Measurements from ENCODE around the gene CADM4.
A peak's percentile ranks its signal among the peaks of the same experiment; 100 is the strongest.

The CADM4 gene

DNA sequence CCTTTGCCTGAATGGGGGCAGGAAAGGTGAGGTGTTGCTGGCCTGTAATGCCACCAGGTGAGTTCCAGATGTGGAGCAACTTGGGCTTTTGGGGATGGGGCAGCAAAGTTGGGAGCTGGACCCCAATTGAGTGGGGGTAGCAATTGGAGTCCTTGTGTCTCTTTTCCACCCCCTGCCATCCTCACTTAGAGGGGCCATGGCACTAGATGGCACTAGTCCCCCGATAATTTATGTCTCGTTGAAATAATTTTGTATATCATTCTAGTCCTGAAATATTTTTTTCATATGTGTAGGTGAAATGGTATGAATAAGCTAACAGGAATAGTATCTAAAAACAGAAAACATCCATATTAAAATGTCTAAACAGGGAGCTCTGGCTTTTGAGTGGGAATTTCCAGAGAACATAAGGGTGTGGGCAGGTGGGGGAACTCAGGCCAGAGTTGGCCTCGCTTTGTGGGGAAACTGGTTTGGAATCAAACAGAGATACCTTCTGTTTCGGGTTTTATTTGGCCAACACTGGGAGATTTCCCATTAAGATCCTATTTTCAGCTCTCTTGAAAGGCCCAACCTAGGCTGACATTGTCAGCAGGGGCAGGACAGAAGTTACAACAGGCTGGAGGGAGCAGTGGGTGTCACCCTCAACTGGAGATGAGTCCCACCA, 39.9 kb downstream of the CADM4 start:
- WGBS (ENCODE audit: extremely low coverage, insufficient coverage, insufficient read length): no CpG with 5 or more reads among the region's 4 CpGs
- Histone ChIP-seq H3K23ac (ENCODE audit: low read length) (no peak overlapping the region), H3K4me3 (ENCODE audit: low read depth, low read length) (no peak overlapping the region), H3K79me1 (ENCODE audit: low read length) (peaks cover 12% of the 10 kb centered on the region), H3K18ac (ENCODE audit: low read length) (no peak overlapping the region), H4K91ac (ENCODE audit: low read depth, low read length) (no peak overlapping the region), H2BK12ac (ENCODE audit: low read length) (no peak overlapping the region), H3K36me3 (ENCODE audit: control insufficient read depth in 1 of 2, insufficient read depth in 2 of 2, low read length in 2 of 2) (peaks cover 15 to 21% of the 10 kb centered on the region in 2 experiments), H2BK120ac (ENCODE audit: insufficient read depth, low read length, poor library complexity) (no peak overlapping the region), H3K14ac (ENCODE audit: low read length) (no peak overlapping the region), H3K9me3 (ENCODE audit: insufficient read depth, low read depth, low read length) (no peaks in the 10 kb centered on the region), H4K12ac (ENCODE audit: low read depth, low read length) (no peak overlapping the region), H3K4ac (ENCODE audit: low read depth, low read length) (no peak overlapping the region), H3K9ac (ENCODE audit: low read length) (no peak overlapping the region), H3K27me3 (ENCODE audit: insufficient read depth, low read length) (no peaks in the 10 kb centered on the region), H4K8ac (ENCODE audit: low read depth, low read length) (no peak overlapping the region), H2AFZ (ENCODE audit: insufficient read depth, low read length, poor library complexity) (no peak overlapping the region), H2AK5ac (ENCODE audit: low read length) (no peak overlapping the region), H2BK5ac (ENCODE audit: low read depth, low read length, poor library complexity) (no peak overlapping the region), H3K4me1 (ENCODE audit: control insufficient read depth in 1 of 2, insufficient read depth in 2 of 2, low read length in 2 of 2) (peaks cover 7 to 12% of the 10 kb centered on the region in 2 experiments), H3K79me2 (ENCODE audit: control insufficient read depth, insufficient read depth, low read length, poor library complexity) (peaks cover 8% of the 10 kb centered on the region), H3K4me2 (ENCODE audit: low read length) (no peak overlapping the region), H3K27ac (ENCODE audit: low read depth, low read length) (no peak overlapping the region)
- no peak for DNase-seq

- H4K8ac ChIP-seq (ENCODE audit: low read depth, low read length): no peak overlapping the region
- no peak overlapping the region for H2BK120ac ChIP-seq (ENCODE audit: insufficient read depth, low read length, poor library complexity)
- DNase-seq: no peak
- no peak overlapping the region for H2BK12ac ChIP-seq (ENCODE audit: low read length)
- no peak overlapping the region for H2AFZ ChIP-seq (ENCODE audit: insufficient read depth, low read length, poor library complexity)
- peaks cover 13% of the 10 kb centered on the region for H3K79me1 ChIP-seq (ENCODE audit: low read length)
- H3K23ac ChIP-seq (ENCODE audit: low read length): no peak overlapping the region
- peaks cover 9% of the 10 kb centered on the region for H3K79me2 ChIP-seq (ENCODE audit: control insufficient read depth, insufficient read depth, low read length, poor library complexity)
- H2BK5ac ChIP-seq (ENCODE audit: low read depth, low read length, poor library complexity): no peak overlapping the region
- no peaks in the 10 kb centered on the region for H3K27me3 ChIP-seq (ENCODE audit: insufficient read depth, low read length)
- no peak overlapping the region for H3K4me3 ChIP-seq (ENCODE audit: low read depth, low read length)
- H4K91ac ChIP-seq (ENCODE audit: low read depth, low read length): no peak overlapping the region
- H3K14ac ChIP-seq (ENCODE audit: low read length): no peak overlapping the region
- H3K9me3 ChIP-seq (ENCODE audit: insufficient read depth, low read depth, low read length): no peaks in the 10 kb centered on the region
- no peak overlapping the region for H3K18ac ChIP-seq (ENCODE audit: low read length)
- no peak overlapping the region for H3K27ac ChIP-seq (ENCODE audit: low read depth, low read length)
- H2AK5ac ChIP-seq (ENCODE audit: low read length): no peak overlapping the region
- H3K36me3 ChIP-seq (ENCODE audit: control insufficient read depth in 1 of 2, insufficient read depth in 2 of 2, low read length in 2 of 2): peaks cover 22 to 29% of the 10 kb centered on the region in 2 experiments
- H3K9ac ChIP-seq (ENCODE audit: low read length): no peak overlapping the region
- H3K4me2 ChIP-seq (ENCODE audit: low read length): no peak overlapping the region
- no CpG with 5 or more reads among the region's 19 CpGs for WGBS (ENCODE audit: extremely low coverage, insufficient coverage, insufficient read length)
- H4K12ac ChIP-seq (ENCODE audit: low read depth, low read length): no peak overlapping the region
- H3K4ac ChIP-seq (ENCODE audit: low read depth, low read length): no peak overlapping the region
- H3K4me1 ChIP-seq (ENCODE audit: control insufficient read depth in 1 of 2, insufficient read depth in 2 of 2, low read length in 2 of 2): peaks cover 9 to 12% of the 10 kb centered on the region in 2 experiments
Observed at GRCh38 chr19:43598445-43599240, 41.0 kb downstream of the CADM4 start.

- H2BK5ac ChIP-seq (ENCODE audit: low read depth, low read length, poor library complexity): no peak overlapping the region
- H3K9me3 ChIP-seq (ENCODE audit: insufficient read depth, low read depth, low read length): peaks cover 1% of the 10 kb centered on the region
- H4K12ac ChIP-seq (ENCODE audit: low read depth, low read length): no peak overlapping the region
- peaks cover 9 to 12% of the 10 kb centered on the region in 2 experiments for H3K4me1 ChIP-seq (ENCODE audit: control insufficient read depth in 1 of 2, insufficient read depth in 2 of 2, low read length in 2 of 2)
- H2AK5ac ChIP-seq (ENCODE audit: low read length): no peak overlapping the region
- peaks cover 13% of the 10 kb centered on the region for H3K79me1 ChIP-seq (ENCODE audit: low read length)
- H3K27me3 ChIP-seq (ENCODE audit: insufficient read depth, low read length): no peaks in the 10 kb centered on the region
- WGBS (ENCODE audit: extremely low coverage, insufficient coverage, insufficient read length): no CpG with 5 or more reads among the region's 5 CpGs
- H3K4me2 ChIP-seq (ENCODE audit: low read length): no peak overlapping the region
- H4K8ac ChIP-seq (ENCODE audit: low read depth, low read length): no peak overlapping the region
- H3K23ac ChIP-seq (ENCODE audit: low read length): no peak overlapping the region
- H4K91ac ChIP-seq (ENCODE audit: low read depth, low read length): no peak overlapping the region
- no peak overlapping the region for H2BK120ac ChIP-seq (ENCODE audit: insufficient read depth, low read length, poor library complexity)
- no peak overlapping the region for H3K4me3 ChIP-seq (ENCODE audit: low read depth, low read length)
- H2BK12ac ChIP-seq (ENCODE audit: low read length): no peak overlapping the region
- peak overlapping the region; percentile 12 for H3K4ac ChIP-seq (ENCODE audit: low read depth, low read length)
- H3K9ac ChIP-seq (ENCODE audit: low read length): no peak overlapping the region
- H2AFZ ChIP-seq (ENCODE audit: insufficient read depth, low read length, poor library complexity): no peak overlapping the region
- peaks cover 9% of the 10 kb centered on the region for H3K79me2 ChIP-seq (ENCODE audit: control insufficient read depth, insufficient read depth, low read length, poor library complexity)
- DNase-seq: no peak
- H3K36me3 ChIP-seq (ENCODE audit: control insufficient read depth in 1 of 2, insufficient read depth in 2 of 2, low read length in 2 of 2): peaks cover 28 to 37% of the 10 kb centered on the region in 2 experiments
- H3K18ac ChIP-seq (ENCODE audit: low read length): no peak overlapping the region
- H3K27ac ChIP-seq (ENCODE audit: low read depth, low read length): no peak overlapping the region
- no peak overlapping the region for H3K14ac ChIP-seq (ENCODE audit: low read length)
Observed at GRCh38 chr19:43597876-43598275, 41.8 kb downstream of the CADM4 start.

DNA sequence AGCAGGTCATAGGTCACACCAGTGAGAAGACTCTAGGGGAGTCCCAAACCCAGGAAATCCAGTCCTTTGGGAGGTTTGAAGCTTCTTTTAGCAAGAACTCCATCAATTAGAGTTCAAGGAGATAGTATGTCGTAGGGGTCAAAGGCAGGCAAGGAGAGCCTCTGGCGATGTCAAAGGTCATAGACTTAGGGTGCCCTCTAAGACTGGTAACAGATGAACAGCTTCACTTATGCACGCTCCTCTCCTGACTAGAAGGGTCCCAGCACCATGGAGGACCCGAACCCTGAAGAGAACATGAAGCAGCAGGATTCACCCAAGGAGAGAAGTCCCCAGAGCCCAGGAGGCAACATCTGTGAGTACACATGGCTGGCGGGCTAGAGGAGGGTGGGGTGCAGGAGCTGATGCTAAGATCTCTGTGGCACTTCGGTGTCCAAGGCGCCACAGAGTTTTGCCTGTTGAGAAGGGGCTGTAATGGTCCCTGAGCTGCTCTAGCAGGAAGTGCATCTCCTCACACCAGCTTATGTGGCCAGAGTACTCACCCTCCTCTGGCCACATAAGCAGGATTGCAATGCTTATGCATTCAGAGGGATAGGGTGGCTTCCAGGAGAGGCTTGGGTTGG, 42.7 kb downstream of the CADM4 start:
- Histone ChIP-seq H3K23ac (ENCODE audit: low read length) (no peak overlapping the region), H3K4me2 (ENCODE audit: low read length) (peak overlapping the region; percentile 88), H2AK5ac (ENCODE audit: low read length) (peak overlapping the region; percentile 69), H4K8ac (ENCODE audit: low read depth, low read length) (peak overlapping the region; percentile 89), H2BK120ac (ENCODE audit: insufficient read depth, low read length, poor library complexity) (no peak overlapping the region), H3K4ac (ENCODE audit: low read depth, low read length) (peak overlapping the region; percentile 3), H2BK12ac (ENCODE audit: low read length) (no peak overlapping the region), H3K27me3 (ENCODE audit: insufficient read depth, low read length) (no peaks in the 10 kb centered on the region), H3K27ac (ENCODE audit: low read depth, low read length) (peak overlapping the region; percentile 84), H3K36me3 (ENCODE audit: control insufficient read depth in 1 of 2, insufficient read depth in 2 of 2, low read length in 2 of 2) (peaks cover 35 to 41% of the 10 kb centered on the region in 2 experiments), H3K79me1 (ENCODE audit: low read length) (peaks cover 13% of the 10 kb centered on the region), H3K4me1 (ENCODE audit: control insufficient read depth in 1 of 2, insufficient read depth in 2 of 2, low read length in 2 of 2) (peaks cover 9 to 12% of the 10 kb centered on the region in 2 experiments), H3K79me2 (ENCODE audit: control insufficient read depth, insufficient read depth, low read length, poor library complexity) (peaks cover 9% of the 10 kb centered on the region), H2AFZ (ENCODE audit: insufficient read depth, low read length, poor library complexity) (peak overlapping the region; percentile 73), H3K9me3 (ENCODE audit: insufficient read depth, low read depth, low read length) (peaks cover 1% of the 10 kb centered on the region), H3K14ac (ENCODE audit: low read length) (peak overlapping the region; percentile 85), H4K12ac (ENCODE audit: low read depth, low read length) (peak overlapping the region; percentile 92), H2BK5ac (ENCODE audit: low read depth, low read length, poor library complexity) (peak overlapping the region; percentile 89), H3K18ac (ENCODE audit: low read length) (no peak overlapping the region), H3K9ac (ENCODE audit: low read length) (peak overlapping the region; percentile 84), H3K4me3 (ENCODE audit: low read depth, low read length) (peak overlapping the region; percentile 67), H4K91ac (ENCODE audit: low read depth, low read length) (peak overlapping the region; percentile 59)
- no peak for DNase-seq
- no CpG with 5 or more reads among the region's 7 CpGs for WGBS (ENCODE audit: extremely low coverage, insufficient coverage, insufficient read length)

All from trophoblast cell (in vitro differentiated cells and primary cell).